GM18517 (cell line): ENCODE measurements around the gene CERK.
"Not testable (repeated sequence)": the region's sequence is repeated elsewhere in the genome, so short reads cannot be mapped to it uniquely, and the experiment has no call there.

Source experiments
- ATAC-seq: cut with Tn5 transposase; IDR thresholded peaks from one replicate; pipeline ENCODE4 v1.9.1; 2021; ENCODE audit warnings: mild to moderate bottlenecking, moderate library complexity; ENCODE audit not compliant: unreplicated experiment

Gene CERK

GRCh38 chr22:46650078-46650810, 87.8 kb downstream of the CERK start:
- no peak for ATAC-seq

GRCh38 chr22:46649141-46650077, 88.6 kb downstream of the CERK start:
- no peak for ATAC-seq

DNA sequence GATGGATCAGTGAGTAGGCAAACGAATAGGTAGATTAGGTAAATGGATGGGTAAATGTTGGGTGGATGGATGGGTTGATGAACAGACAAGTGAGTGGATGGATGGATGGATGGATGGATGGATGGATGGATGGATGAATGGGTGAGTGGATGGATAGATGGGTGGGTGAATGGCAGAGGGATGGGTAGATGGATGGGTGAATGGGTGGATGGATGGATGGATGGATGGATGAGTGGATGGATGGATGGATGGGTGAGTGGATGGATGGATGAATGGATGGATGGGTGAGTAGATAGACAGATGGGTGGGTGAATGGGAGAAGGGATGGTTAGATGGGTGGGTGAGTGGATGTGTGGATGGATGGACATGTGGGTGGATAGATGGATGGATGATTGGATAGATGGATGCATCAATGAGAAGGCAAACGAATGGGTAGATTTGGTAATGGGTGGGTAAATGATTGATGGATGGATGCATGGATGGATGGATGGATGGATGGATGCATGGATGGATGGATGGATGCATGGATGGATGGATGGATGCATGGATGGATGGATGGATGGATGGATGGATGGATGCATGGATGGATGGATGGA, 89.7 kb downstream of the CERK start:
- ATAC-seq = not testable (repeated sequence)

GRCh38 chr22:46646531-46647215, 91.4 kb downstream of the CERK start:
- no peak for ATAC-seq

DNA sequence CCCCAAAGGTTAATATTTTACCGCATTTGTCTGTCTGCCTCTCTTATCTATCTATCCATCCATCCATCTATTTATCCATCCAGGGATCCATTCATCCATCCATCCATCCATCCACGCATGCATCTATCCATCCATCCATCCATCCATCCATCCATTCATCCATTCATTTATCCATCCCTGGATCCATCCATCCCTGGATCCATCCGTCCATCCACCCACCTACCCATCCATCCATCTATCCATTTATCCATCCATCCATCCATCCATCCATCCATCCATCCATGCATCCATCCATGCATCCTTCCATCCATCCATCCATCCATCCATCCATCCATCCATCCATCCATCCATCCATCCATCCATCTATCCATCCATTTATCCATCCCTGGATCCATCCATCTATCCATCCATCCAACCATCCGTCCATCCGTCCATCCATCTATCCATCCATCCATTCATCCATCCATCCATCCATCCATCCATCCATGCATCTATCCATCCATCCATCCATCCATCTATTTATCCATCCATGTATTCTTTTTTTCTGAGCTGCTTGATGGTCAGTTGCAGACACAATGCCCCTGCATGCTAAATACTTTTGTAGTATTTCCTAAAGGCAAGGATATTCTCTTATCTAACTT, 95.1 kb downstream of the CERK start:
- not testable (repeated sequence) for ATAC-seq

GRCh38 chr22:46641811-46642266, 96.2 kb downstream of the CERK start:
- no peak for ATAC-seq

GRCh38 chr22:46640293-46641055, 97.6 kb downstream of the CERK start:
- ATAC-seq = no peak

DNA sequence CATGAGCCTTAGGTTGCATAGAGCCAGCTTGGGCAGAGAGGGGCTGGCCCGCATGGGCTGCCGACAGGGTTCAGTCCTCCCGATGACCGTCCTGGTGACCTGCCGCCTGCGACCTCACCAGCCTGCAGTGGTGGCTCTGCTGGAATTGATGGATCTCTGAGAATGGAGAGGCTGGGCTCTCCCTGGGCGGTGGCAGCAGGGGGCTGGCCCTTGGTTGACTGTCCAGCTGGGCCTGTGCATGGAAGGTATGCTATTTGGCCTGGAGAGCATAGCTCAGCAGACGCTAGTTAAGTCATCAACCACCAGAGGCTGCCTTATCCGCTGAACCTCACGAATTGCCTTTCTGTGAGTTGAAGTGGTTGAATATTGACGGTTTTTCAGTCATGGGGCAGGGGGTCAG, 98.2 kb downstream of the CERK start:
- ATAC-seq = no peak

GRCh38 chr22:46638601-46639431, 99.2 kb downstream of the CERK start:
- no peak for ATAC-seq

DNA sequence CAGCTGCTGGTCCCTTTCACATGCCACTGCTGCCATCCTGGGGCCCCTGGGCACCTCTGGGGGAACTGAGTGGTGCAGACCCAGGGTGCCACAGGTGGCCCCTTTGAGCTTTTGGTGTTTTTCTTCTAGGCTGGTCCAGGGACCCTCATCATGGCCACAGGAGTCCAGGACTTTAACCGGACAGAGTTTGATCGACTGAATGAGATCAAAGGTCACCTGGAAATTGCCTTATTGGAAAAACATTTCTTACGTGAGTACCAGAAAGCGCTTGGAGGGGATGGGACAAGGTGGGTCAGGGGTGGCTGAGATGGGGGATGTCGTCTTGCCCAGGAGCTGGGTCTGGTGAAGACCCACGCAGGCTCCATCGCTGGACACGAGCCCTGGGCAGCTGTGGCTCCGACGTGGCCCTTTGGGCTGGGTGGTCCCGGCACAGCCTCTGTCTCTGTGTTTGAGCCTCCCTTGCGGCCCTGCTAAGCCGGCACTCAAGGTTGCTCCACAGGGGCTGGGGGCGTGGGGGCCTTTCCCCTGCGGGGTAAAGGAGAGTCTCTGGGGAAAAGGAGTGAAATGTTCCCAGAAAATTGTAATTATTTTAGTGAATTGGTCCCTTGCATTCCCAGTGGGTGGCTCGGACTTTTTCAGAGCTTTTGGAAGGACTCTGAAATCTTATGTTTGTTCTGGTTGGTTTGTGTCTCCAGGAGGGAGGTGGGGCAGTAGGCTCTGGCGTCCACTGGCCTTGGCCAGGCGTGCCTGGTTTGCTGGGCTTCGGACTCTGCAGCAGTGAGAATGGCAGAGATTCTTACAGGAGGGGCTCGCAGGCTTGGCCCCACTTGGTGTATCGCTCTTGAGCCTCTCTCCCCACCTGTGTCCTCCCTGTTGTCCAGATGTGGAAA, 100.1 kb downstream of the CERK start:
- no peak for ATAC-seq

DNA sequence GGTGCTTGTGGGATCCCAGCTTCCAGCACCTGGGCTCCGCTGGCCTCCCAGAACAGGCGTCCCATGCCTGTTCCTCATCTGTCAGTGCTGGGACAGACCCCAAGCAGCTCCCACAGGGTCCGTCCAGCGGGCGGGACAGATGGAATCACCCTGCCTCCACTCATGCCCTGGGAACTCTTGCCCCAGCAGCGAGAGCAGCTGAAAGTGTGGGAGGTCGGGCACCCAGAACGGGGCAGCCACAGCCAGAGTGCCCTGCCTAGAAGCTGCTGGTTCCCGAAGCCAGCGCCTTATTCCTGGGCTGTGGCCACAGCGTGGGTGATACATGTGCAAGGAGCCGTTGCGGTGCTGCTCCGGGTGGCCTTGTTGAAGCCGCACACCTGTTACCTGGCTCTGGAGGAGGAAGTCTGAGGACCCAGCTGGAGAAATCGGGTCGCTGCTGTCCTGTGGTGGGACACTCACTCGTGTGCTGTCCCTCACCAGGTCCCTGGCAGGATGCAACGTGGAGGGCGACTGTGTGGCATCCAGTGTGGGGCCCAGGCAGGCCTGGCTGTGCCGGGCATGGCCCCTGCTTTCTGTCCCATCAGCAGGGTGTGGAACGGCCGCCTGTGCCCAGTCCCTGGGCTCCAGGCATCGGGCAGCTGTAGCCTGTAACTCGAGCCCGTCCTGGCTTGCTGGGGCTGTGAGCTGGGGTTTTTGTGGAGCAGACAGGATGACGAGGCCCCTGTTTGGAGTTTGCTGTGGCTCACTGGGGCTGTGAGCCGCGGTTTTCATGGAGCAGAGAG, 101.6 kb downstream of the CERK start:
- no peak for ATAC-seq

DNA sequence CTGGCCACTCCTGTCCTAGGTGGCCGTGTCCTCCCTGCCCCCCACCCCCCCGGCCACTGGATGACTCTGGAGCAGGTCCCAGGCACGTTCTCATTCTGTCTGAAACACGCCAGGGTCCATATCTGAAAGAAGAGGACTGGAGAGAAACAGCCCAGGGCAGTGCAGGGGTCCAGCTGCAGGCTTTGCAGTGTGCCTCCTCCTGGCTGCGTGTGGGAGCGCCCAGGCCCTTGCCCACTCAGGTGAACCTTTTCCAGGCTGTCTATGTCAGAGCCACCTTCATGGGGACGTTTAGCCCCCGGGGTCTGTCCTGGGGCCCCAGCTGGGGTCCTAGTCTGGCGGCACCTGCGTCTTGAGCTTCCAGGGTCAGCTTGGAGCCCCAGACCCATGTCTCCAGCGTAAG, 102.3 kb downstream of the CERK start:
- ATAC-seq = no peak

DNA sequence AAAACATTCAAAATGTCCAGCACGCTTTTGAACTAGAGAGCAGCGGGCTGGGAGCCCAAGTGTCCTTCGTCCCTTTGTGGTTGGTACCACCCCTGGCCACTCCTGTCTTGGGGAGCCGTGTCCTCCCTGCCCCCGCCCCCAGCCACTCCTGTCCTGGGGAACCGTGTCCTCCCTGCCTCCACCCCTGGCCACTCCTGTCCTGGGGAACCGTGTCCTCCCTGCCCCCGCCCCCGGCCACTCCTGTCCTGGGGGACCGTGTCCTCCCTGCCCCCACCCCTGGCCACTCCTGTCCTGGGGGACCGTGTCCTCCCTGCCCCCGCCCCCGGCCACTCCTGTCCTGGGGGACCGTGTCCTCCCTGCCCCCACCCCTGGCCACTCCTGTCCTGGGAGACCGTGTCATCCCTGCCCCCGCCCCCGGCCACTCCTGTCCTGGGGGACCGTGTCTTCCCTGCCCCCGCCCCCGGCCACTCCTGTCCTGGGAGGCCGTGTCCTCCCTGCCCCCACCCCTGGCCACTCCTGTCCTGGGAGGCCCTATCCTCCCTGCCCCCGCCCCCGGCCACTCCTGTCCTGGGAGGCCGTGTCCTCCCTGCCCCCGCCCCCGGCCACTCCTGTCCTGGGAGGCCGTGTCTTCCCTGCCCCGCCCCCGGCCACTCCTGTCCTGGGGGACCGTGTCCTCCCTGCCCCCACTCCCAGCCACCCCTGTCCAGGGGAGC, 102.9 kb downstream of the CERK start:
- not testable (repeated sequence) for ATAC-seq
